CD4-positive, alpha-beta T cell (primary cell): ENCODE measurements around the gene FAM210A. TPM values are rescaled to one million over a fixed set of nuclear protein-coding genes. Genes with fewer than 3 reads are reported as not detected.

ENCODE experiments used
- ATAC-seq: fragments of 200-7000 bp; cut with Tn5 transposase; one replicate; pipeline ENCODE4 v1.10.0; 2022; ENCODE audit warnings: mild to moderate bottlenecking; ENCODE audit not compliant: poor library complexity
- CTCF ChIA-PET: fragments of 350-600 bp; sonication (Branson Sonifier 250); formaldehyde crosslinking; loops from one replicate; lab custom pipeline; 2021; ENCODE audit warnings: antibody characterized with exemption, inconsistent platforms; lab: Charles Lee
- POLR2A ChIA-PET: fragments of 350-600 bp; sonication (Branson Sonifier 250); formaldehyde crosslinking; loops from one replicate; lab custom pipeline; 2021; ENCODE audit warnings: antibody characterized with exemption, inconsistent platforms; lab: Charles Lee
- DNase-seq, 14 experiments: peaks; one replicate each; pipeline ENCODE4 v3.0.0-alpha.2; 2013 to 2020; ENCODE audit warnings: mixed read lengths in 2 of 14
- H3K27ac ChIP-seq, 2 donors: one replicate each; pipeline versions ENCODE4 v1.5.1 to v1.7.0; 2013; ENCODE audit warnings: low read length in 2 of 2, low read depth in 1 of 2, mild to moderate bottlenecking in 1 of 2
- H3K27me3 ChIP-seq, 2 experiments: 1 replicate in 1 of 2; 2 replicates in 1 of 2; pipeline versions ENCODE4 v1.6.1 to v1.7.0; 2013; ENCODE audit warnings: low read length in 2 of 2, control low read depth in 1 of 2, mild to moderate bottlenecking in 1 of 2, moderate library complexity in 1 of 2; ENCODE audit not compliant: insufficient read depth in 2 of 2, control insufficient read depth in 1 of 2
- H3K36me3 ChIP-seq: one replicate; pipeline ENCODE4 v1.6.1; 2013; ENCODE audit warnings: low read length, control low read depth; ENCODE audit not compliant: insufficient read depth
- H3K4me1 ChIP-seq: one replicate; pipeline ENCODE4 v1.6.1; 2013; ENCODE audit warnings: low read length, control low read depth; ENCODE audit not compliant: insufficient read depth
- H3K4me3 ChIP-seq: one replicate; pipeline ENCODE4 v1.5.1; 2013; ENCODE audit warnings: mild to moderate bottlenecking, low read length, moderate library complexity
- H3K9me3 ChIP-seq, 2 experiments: 1 replicate in 1 of 2; 2 replicates in 1 of 2; pipeline versions ENCODE4 v1.6.1 to v1.7.0; 2013; ENCODE audit warnings: low read length in 2 of 2, mild to moderate bottlenecking in 2 of 2, control low read depth in 1 of 2, moderate library complexity in 1 of 2; ENCODE audit not compliant: control insufficient read depth in 1 of 2, insufficient read depth in 1 of 2
- H3K27ac Mint-ChIP-seq: one replicate; pipeline ENCODE4 v1.8.0; 2020; ENCODE audit warnings: mixed read lengths
- H3K27me3 Mint-ChIP-seq: one replicate; pipeline ENCODE4 v1.8.0; 2021; ENCODE audit warnings: mixed read lengths
- H3K36me3 Mint-ChIP-seq: one replicate; pipeline ENCODE4 v1.8.0; 2021; ENCODE audit warnings: low read depth, mixed read lengths
- H3K4me1 Mint-ChIP-seq: one replicate; pipeline ENCODE4 v1.8.0; 2021; ENCODE audit warnings: low read depth, mixed read lengths
- H3K4me3 Mint-ChIP-seq: one replicate; pipeline ENCODE4 v1.8.0; 2020; ENCODE audit warnings: mild to moderate bottlenecking, mixed read lengths
- H3K9me3 Mint-ChIP-seq: one replicate; pipeline ENCODE4 v1.8.0; 2020; ENCODE audit warnings: mixed read lengths
- CTCF ChIP-seq: fragments of 200-600 bp; IDR thresholded peaks from one replicate; pipeline ENCODE4 v1.8.0; 2022; ENCODE audit warnings: antibody characterized with exemption, mild to moderate bottlenecking
- intact Hi-C, 2 experiments: fragments of 100-400 bp; cut with DNase I in 1 of 2; cut with micrococcal nuclease in 1 of 2; formaldehyde crosslinking; loops; one replicate each; pipeline versions ENCODE4 v1.15.1 to v1.9.0; 2023 to 2025; cut with DNase I, micrococcal nuclease
- total RNA-seq, 174 experiments: library from RNA in 2 of 174; stranded (reverse) in 2 of 174; gene quantifications; one replicate each; pipeline ENCODE4 v1.2.3 and lab custom pipeline; 2021 to 2026

FAM210A gene
- total RNA-seq, 2 experiments from 2014 or later: 3.4 to 3.5 TPM

- POLR2A ChIA-PET: interaction anchor here (0.8 to 1.0 kb wide), 3 partner anchors 18 to 414 kb away, joined by 3 to 4 read pairs (median 4); no protein-coding TSS in a partner anchor
- H3K27me3 ChIP-seq: no peaks in the 10 kb centered on the region
- H3K27ac Mint-ChIP-seq: peak overlapping the region; percentile 43
These were observed 96.3 kb downstream of the FAM210A start for GRCh38 chr18:13629841-13630715.

GRCh38 chr18:13628211-13628610, 98.1 kb downstream of the FAM210A start:
- Histone ChIP-seq H3K36me3 (peaks cover 21% of the 10 kb centered on the region), H3K27me3 (no peaks in the 10 kb centered on the region), H3K4me3 (no peak overlapping the region), H3K27ac (no peak overlapping the region), H3K4me1 (peaks cover 10% of the 10 kb centered on the region), H3K9me3 (peaks cover 0 to 5% of the 10 kb centered on the region in 2 experiments)
- intact Hi-C loops: no loop called here
- Mint-ChIP-seq H3K4me1 (peaks cover 28% of the 10 kb centered on the region), H3K9me3 (no peaks in the 10 kb centered on the region), H3K27me3 (no peaks in the 10 kb centered on the region), H3K4me3 (no peak overlapping the region), H3K27ac (no peak overlapping the region), H3K36me3 (peaks cover 15% of the 10 kb centered on the region)
- DNase-seq (no peak), ATAC-seq (no peak)
- CTCF ChIA-PET: no interaction called here
- POLR2A ChIA-PET: no interaction called here
- TF ChIP-seq CTCF: no peak

More at GRCh38 chr18:13629841-13630715, 96.3 kb downstream of the FAM210A start:
- peak; percentile 63 for TF ChIP-seq CTCF
- Histone ChIP-seq H3K9me3 (peaks cover 0 to 5% of the 10 kb centered on the region in 2 experiments), H3K4me3 (no peak overlapping the region), H3K4me1 (no peaks in the 10 kb centered on the region), H3K36me3 (peaks cover 9% of the 10 kb centered on the region), H3K27ac (no peak overlapping the region)
- Mint-ChIP-seq H3K36me3 (peaks cover 11% of the 10 kb centered on the region), H3K4me3 (no peak overlapping the region), H3K9me3 (no peaks in the 10 kb centered on the region), H3K4me1 (peaks cover 24% of the 10 kb centered on the region), H3K27me3 (no peaks in the 10 kb centered on the region)
- ATAC-seq (peak; percentile 97), DNase-seq (peak in 10 of 14 experiments; percentile 25 to 74 (median 42))
- CTCF ChIA-PET: interaction anchor here (0.8 to 1.5 kb wide), 5 partner anchors 17 to 414 kb away, joined by 3 to 5 read pairs (median 4); no protein-coding TSS in a partner anchor
- intact Hi-C loops: loop anchor here (1.0 to 2.0 kb wide), 3 partner anchors 72 to 414 kb away; no protein-coding TSS in a partner anchor

GRCh38 chr18:13627639-13628038, 98.7 kb downstream of the FAM210A start:
- no peak overlapping the region for H3K27ac ChIP-seq
- no peak for TF ChIP-seq CTCF
- no peak overlapping the region for H3K4me3 ChIP-seq
- intact Hi-C loops: no loop called here
- Mint-ChIP-seq H3K27me3 (no peaks in the 10 kb centered on the region), H3K4me3 (no peak overlapping the region), H3K27ac (no peak overlapping the region), H3K36me3 (peaks cover 20% of the 10 kb centered on the region), H3K4me1 (peaks cover 28% of the 10 kb centered on the region), H3K9me3 (no peaks in the 10 kb centered on the region)
- POLR2A ChIA-PET: no interaction called here
- ATAC-seq: no peak
- H3K36me3 ChIP-seq: peaks cover 25% of the 10 kb centered on the region
- CTCF ChIA-PET: no interaction called here
- H3K27me3 ChIP-seq: no peaks in the 10 kb centered on the region
- H3K4me1 ChIP-seq: peaks cover 10% of the 10 kb centered on the region
- no peak for DNase-seq
- peaks cover 0 to 5% of the 10 kb centered on the region in 2 experiments for H3K9me3 ChIP-seq
